IMR-90 (cell line): ENCODE results near the gene DCST2. TPM values are rescaled to one million over a fixed set of nuclear protein-coding genes. Genes with fewer than 3 reads are reported as not detected.
A peak's percentile ranks its signal among the peaks of the same experiment; 100 is the strongest.

Experiments used
- ATAC-seq: fragments of 200-7000 bp; cut with Tn5 transposase; 2 replicates; pipeline ENCODE4 v1.9.1; 2020; ENCODE audit warnings: low read depth, mild to moderate bottlenecking, moderate library complexity
- BruUV-seq: library from RNA; stranded (reverse); fragments of 400-500 nt; replicated peaks from 2 replicates; lab custom pipeline; 2021; lab: Mats Ljungman, UMichigan
- CTCF ChIA-PET: fragments of 300-600 bp; formaldehyde crosslinking; extraction: SDS; loops from one replicate; lab custom pipeline; 2021; ENCODE audit warnings: antibody characterized with exemption; lab: Yijun Ruan, JAX
- POLR2A ChIA-PET: fragments of 300-600 bp; sonication (Branson Sonifier 250); formaldehyde crosslinking; loops from one replicate; lab custom pipeline; 2022; ENCODE audit warnings: antibody characterized with exemption; ENCODE audit not compliant: unreplicated experiment; lab: Charles Lee
- DNase-seq: peaks from one replicate; pipeline ENCODE4 v3.0.0; 2013
- H2AFZ ChIP-seq: replicated peaks from 2 replicates; pipeline ENCODE3; 2013; ENCODE audit warnings: low read length, mild to moderate bottlenecking; ENCODE audit not compliant: poor library complexity
- H2AK5ac ChIP-seq: 2 replicates; pipeline ENCODE4 v1.6.1; 2013; ENCODE audit warnings: low read depth, low read length, inconsistent platforms
- H2AK9ac ChIP-seq: replicated peaks from 2 replicates; pipeline ENCODE3; 2013; ENCODE audit warnings: mild to moderate bottlenecking, low read depth, low read length, moderate library complexity; ENCODE audit not compliant: poor library complexity
- H2BK120ac ChIP-seq: 2 replicates; pipeline ENCODE4 v1.6.1; 2013; ENCODE audit warnings: low read depth, low read length, inconsistent platforms
- H2BK15ac ChIP-seq: 3 replicates; pipeline ENCODE4 v1.6.1; 2013; ENCODE audit warnings: low read depth, low read length, inconsistent platforms
- H2BK20ac ChIP-seq: 2 replicates; pipeline ENCODE4 v1.6.1; 2013; ENCODE audit warnings: low read depth, mild to moderate bottlenecking, inconsistent platforms, low read length, moderate library complexity
- H2BK5ac ChIP-seq: 2 replicates; pipeline ENCODE4 v1.6.1; 2013; ENCODE audit warnings: mild to moderate bottlenecking, low read depth, low read length, inconsistent platforms; ENCODE audit not compliant: poor library complexity, severe bottlenecking
- H3K14ac ChIP-seq: replicated peaks from 2 replicates; pipeline ENCODE4 v1.6.1; 2013; ENCODE audit warnings: low read depth, low read length, inconsistent platforms
- H3K18ac ChIP-seq: 2 replicates; pipeline ENCODE4 v1.6.1; 2013; ENCODE audit warnings: low read depth, low read length, control low read depth
- H3K23ac ChIP-seq: 2 replicates; pipeline ENCODE4 v1.6.1; 2013; ENCODE audit warnings: low read depth, low read length, inconsistent platforms
- H3K27ac ChIP-seq: 2 replicates; pipeline ENCODE4 v1.5.1; 2013; ENCODE audit warnings: mild to moderate bottlenecking, control low read depth, low read length; ENCODE audit not compliant: insufficient read depth
- H3K27me3 ChIP-seq: 2 replicates; pipeline ENCODE4 v1.6.1; 2013; ENCODE audit warnings: low read length; ENCODE audit not compliant: control insufficient read depth, insufficient read depth
- H3K36me3 ChIP-seq: 2 replicates; pipeline ENCODE4 v1.6.1; 2013; ENCODE audit warnings: low read length, mixed read lengths; ENCODE audit not compliant: control insufficient read depth, insufficient read depth
- H3K4ac ChIP-seq: 2 replicates; pipeline ENCODE4 v1.6.1; 2013; ENCODE audit warnings: low read depth, low read length, inconsistent platforms
- H3K4me1 ChIP-seq: 2 replicates; pipeline ENCODE4 v1.6.1; 2013; ENCODE audit warnings: low read length, mixed read lengths; ENCODE audit not compliant: control insufficient read depth, insufficient read depth
- H3K4me2 ChIP-seq: 2 replicates; pipeline ENCODE4 v1.6.1; 2013; ENCODE audit warnings: low read depth, mild to moderate bottlenecking, control low read depth, low read length, moderate library complexity
- H3K4me3 ChIP-seq: 2 replicates; pipeline ENCODE4 v1.5.1; 2013; ENCODE audit warnings: low read depth, mild to moderate bottlenecking, control low read depth, low read length, moderate library complexity; ENCODE audit not compliant: insufficient read depth
- H3K56ac ChIP-seq: 2 replicates; pipeline ENCODE4 v1.6.1; 2013; ENCODE audit warnings: low read length, inconsistent platforms; ENCODE audit not compliant: insufficient read depth; ENCODE audit errors: extremely low read depth
- H3K79me1 ChIP-seq, 2 experiments: 2 replicates each; pipeline ENCODE4 v1.6.1; 2013; ENCODE audit warnings: low read length in 2 of 2, inconsistent platforms in 1 of 2, low read depth in 1 of 2
- H3K9ac ChIP-seq: 2 replicates; pipeline ENCODE4 v1.6.1; 2013; ENCODE audit warnings: low read depth, low read length, control low read depth
- H3K9me1 ChIP-seq: 2 replicates; pipeline ENCODE4 v1.6.1; 2013; ENCODE audit warnings: low read length, inconsistent platforms; ENCODE audit not compliant: insufficient read depth
- H3K9me3 ChIP-seq: 2 replicates; pipeline ENCODE4 v1.6.1; 2013; ENCODE audit warnings: low read length; ENCODE audit not compliant: control insufficient read depth, insufficient read depth
- H4K20me1 ChIP-seq: 2 replicates; pipeline ENCODE4 v1.6.1; 2013; ENCODE audit warnings: low read length, inconsistent platforms; ENCODE audit not compliant: insufficient read depth
- H4K5ac ChIP-seq: 2 replicates; pipeline ENCODE4 v1.6.1; 2013; ENCODE audit warnings: mild to moderate bottlenecking, low read depth, low read length, control low read depth
- H4K8ac ChIP-seq, 2 experiments: 2 replicates each; pipeline ENCODE4 v1.6.1; 2013; ENCODE audit warnings: low read depth in 2 of 2, low read length in 2 of 2, control low read depth in 1 of 2, inconsistent platforms in 1 of 2
- H4K91ac ChIP-seq: 2 replicates; pipeline ENCODE4 v1.6.1; 2013; ENCODE audit warnings: low read depth, low read length, inconsistent platforms; ENCODE audit not compliant: insufficient read depth
- BHLHE40 ChIP-seq: fragments of 150-350 bp; IDR thresholded peaks from 2 replicates; pipeline ENCODE4 v1.6.1; 2016; ENCODE audit warnings: mild to moderate bottlenecking, low read depth, low read length
- CEBPB ChIP-seq: IDR thresholded peaks from 2 replicates; pipeline ENCODE4 v1.6.1; 2012; ENCODE audit warnings: low read depth, low read length, improper control_type of control experiment
- CHD1 ChIP-seq: IDR thresholded peaks from 2 replicates; pipeline ENCODE4 v1.6.1; 2012; ENCODE audit warnings: low read depth, low read length, improper control_type of control experiment
- ELK1 ChIP-seq: fragments of 150-350 bp; IDR thresholded peaks from 2 replicates; pipeline ENCODE4 v1.6.1; 2016; ENCODE audit warnings: low read depth, mild to moderate bottlenecking, low read length, moderate library complexity, borderline replicate concordance
- FOS ChIP-seq: fragments of 150-350 bp; IDR thresholded peaks from 2 replicates; pipeline ENCODE4 v1.6.1; 2016; ENCODE audit warnings: low read depth, low read length
- MAFK ChIP-seq: IDR thresholded peaks from 2 replicates; pipeline ENCODE4 v1.6.1; 2012; ENCODE audit warnings: low read depth, low read length, improper control_type of control experiment
- MAZ ChIP-seq: IDR thresholded peaks from 2 replicates; pipeline ENCODE4 v1.6.1; 2012; ENCODE audit warnings: low read depth, mild to moderate bottlenecking, low read length, improper control_type of control experiment, moderate library complexity, borderline replicate concordance
- MXI1 ChIP-seq: IDR thresholded peaks from 2 replicates; pipeline ENCODE4 v1.6.1; 2012; ENCODE audit warnings: low read depth, mild to moderate bottlenecking, low read length, moderate library complexity, borderline replicate concordance
- NFE2L2 ChIP-seq: fragments of 150-350 bp; IDR thresholded peaks from 2 replicates; pipeline ENCODE4 v1.6.1; 2016; ENCODE audit warnings: low read depth, mild to moderate bottlenecking, low read length
- POLR2A ChIP-seq: IDR thresholded peaks from 2 replicates; pipeline ENCODE4 v1.6.1; 2012; ENCODE audit warnings: mild to moderate bottlenecking, low read depth, low read length
- RAD21 ChIP-seq: IDR thresholded peaks from 2 replicates; pipeline ENCODE4 v1.6.1; 2012; ENCODE audit warnings: low read length, improper control_type of control experiment
- RCOR1 ChIP-seq: IDR thresholded peaks from 2 replicates; pipeline ENCODE4 v1.6.1; 2012; ENCODE audit warnings: mild to moderate bottlenecking, low read length, improper control_type of control experiment; ENCODE audit not compliant: insufficient replicate concordance
- SMC3 ChIP-seq: fragments of 150-350 bp; IDR thresholded peaks from 2 replicates; pipeline ENCODE4 v1.6.1; 2016; ENCODE audit warnings: low read depth, mild to moderate bottlenecking, antibody characterized with exemption, low read length, moderate library complexity
- WGBS, 2 experiments: methylation state at CpG; one replicate each; pipeline versions ENCODE4 v1.1.5 to v1.1.7; 2013; ENCODE audit warnings: missing lambda C conversion rate in 2 of 2; ENCODE audit not compliant: insufficient read length in 1 of 2; ENCODE audit errors: extremely low coverage in 2 of 2; 5-methylcytosine and 5-hydroxymethylcytosine counted together
- dilution Hi-C: fragments of 300-500 bp; cut with HindIII; formaldehyde crosslinking; loops from one replicate; pipeline ENCODE4 v1.14.3; 2018; ENCODE audit warnings: low sequenced_read_pairs; ENCODE audit not compliant: unreplicated experiment
- in situ Hi-C: fragments of 300-500 bp; cut with MboI; formaldehyde crosslinking; loops from 3 replicates; pipeline ENCODE4 v1.14.3; 2019; ENCODE audit warnings: low sequenced_read_pairs, inconsistent platforms, mixed read lengths
- intact Hi-C: fragments of 100-400 bp; cut with micrococcal nuclease; formaldehyde crosslinking; loops from 2 replicates; pipeline ENCODE4 v1.10.0; 2022
- polyA plus RNA-seq, 3 experiments: library from polyadenylated mRNA; depleted of rRNA; stranded (reverse); fragments of >200 nt; gene quantifications; 2 replicates each; pipeline ENCODE4 v1.2.3, GENCODE V29; 2012; ENCODE audit warnings: low replicate concordance in 1 of 3
- total RNA-seq: library from RNA; depleted of rRNA; stranded (reverse); fragments of >200 nt; gene quantifications from 2 replicates; pipeline ENCODE4 v1.2.3, GENCODE V29; 2012
- TF ChIP-seq, protein P1 (sequence below): conservative IDR thresholded peaks from 2 replicates; pipeline ENCODE4 v1.5.1; 2012; ENCODE audit warnings: mild to moderate bottlenecking, low read depth, low read length, improper control_type of control experiment
- TF ChIP-seq, protein P2 (sequence below): fragments of 150-350 bp; IDR thresholded peaks from 2 replicates; pipeline ENCODE4 v1.6.1; 2017; ENCODE audit warnings: mild to moderate bottlenecking, antibody characterized with exemption, low read length, low read depth

DCST2 gene
- total and polyA plus RNA-seq, 2 of the 4 experiments (the other 2 are of a cell fraction): 0.14 TPM; not detected in 1

GRCh38 chr1:155034318-155035208, 982 bp upstream of the DCST2 start:
- intact Hi-C loops: no loop called here
- Histone ChIP-seq H3K27ac (no peak overlapping the region), H2BK15ac (no peak overlapping the region), H3K4ac (no peak overlapping the region), H3K9me3 (no peaks in the 10 kb centered on the region), H3K9me1 (peaks cover 6% of the 10 kb centered on the region; the same call in 1 of the 2 replicates), H3K36me3 (no peaks in the 10 kb centered on the region), H3K14ac (no peak overlapping the region), H3K27me3 (peaks cover 46% of the 10 kb centered on the region), H4K5ac (no peak overlapping the region), H3K4me2 (no peak overlapping the region), H2BK5ac (no peak overlapping the region), H3K4me1 (peaks cover 1% of the 10 kb centered on the region; the same call in 1 of the 2 replicates), H3K9ac (no peak overlapping the region), H4K91ac (no peak overlapping the region), H2AK9ac (peak overlapping the region; percentile 55), H4K20me1 (no peaks in the 10 kb centered on the region; the same call in 1 of the 2 replicates), H3K4me3 (no peak overlapping the region), H2BK120ac (no peak overlapping the region), H2AK5ac (no peak overlapping the region), H2AFZ (no peak overlapping the region), H3K23ac (no peak overlapping the region), H3K79me1 (no peaks in the 10 kb centered on the region), H4K8ac (no peak overlapping the region), H2BK20ac (no peak overlapping the region), H3K18ac (no peak overlapping the region), H3K56ac (no peak overlapping the region)
- ChIA-PET POLR2A (no interaction called here), CTCF (no interaction called here)
- 50% methylated on average over 2 of the region's 20 CpGs; no CpG with 5 or more reads in 1 of the 2 experiments for WGBS, 2 experiments
- DNase-seq (no peak), ATAC-seq (no peak)
- dilution Hi-C loops: no loop called here
- in situ Hi-C loops: no loop called here
- no TSS peak for BruUV-seq
- no peak for TF ChIP-seq ELK1
- TF ChIP-seq RCOR1: no peak
- no peak for TF ChIP-seq CEBPB
- no peak for TF ChIP-seq POLR2A
- TF ChIP-seq MAZ: no peak
- TF ChIP-seq MXI1: no peak
- no peak for TF ChIP-seq BHLHE40
- TF ChIP-seq RAD21: no peak
- TF ChIP-seq CHD1: no peak
- TF ChIP-seq, protein P1, sequence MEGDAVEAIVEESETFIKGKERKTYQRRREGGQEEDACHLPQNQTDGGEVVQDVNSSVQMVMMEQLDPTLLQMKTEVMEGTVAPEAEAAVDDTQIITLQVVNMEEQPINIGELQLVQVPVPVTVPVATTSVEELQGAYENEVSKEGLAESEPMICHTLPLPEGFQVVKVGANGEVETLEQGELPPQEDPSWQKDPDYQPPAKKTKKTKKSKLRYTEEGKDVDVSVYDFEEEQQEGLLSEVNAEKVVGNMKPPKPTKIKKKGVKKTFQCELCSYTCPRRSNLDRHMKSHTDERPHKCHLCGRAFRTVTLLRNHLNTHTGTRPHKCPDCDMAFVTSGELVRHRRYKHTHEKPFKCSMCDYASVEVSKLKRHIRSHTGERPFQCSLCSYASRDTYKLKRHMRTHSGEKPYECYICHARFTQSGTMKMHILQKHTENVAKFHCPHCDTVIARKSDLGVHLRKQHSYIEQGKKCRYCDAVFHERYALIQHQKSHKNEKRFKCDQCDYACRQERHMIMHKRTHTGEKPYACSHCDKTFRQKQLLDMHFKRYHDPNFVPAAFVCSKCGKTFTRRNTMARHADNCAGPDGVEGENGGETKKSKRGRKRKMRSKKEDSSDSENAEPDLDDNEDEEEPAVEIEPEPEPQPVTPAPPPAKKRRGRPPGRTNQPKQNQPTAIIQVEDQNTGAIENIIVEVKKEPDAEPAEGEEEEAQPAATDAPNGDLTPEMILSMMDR: no peak
- no peak for TF ChIP-seq FOS
- no peak for TF ChIP-seq NFE2L2
- TF ChIP-seq, protein P2, sequence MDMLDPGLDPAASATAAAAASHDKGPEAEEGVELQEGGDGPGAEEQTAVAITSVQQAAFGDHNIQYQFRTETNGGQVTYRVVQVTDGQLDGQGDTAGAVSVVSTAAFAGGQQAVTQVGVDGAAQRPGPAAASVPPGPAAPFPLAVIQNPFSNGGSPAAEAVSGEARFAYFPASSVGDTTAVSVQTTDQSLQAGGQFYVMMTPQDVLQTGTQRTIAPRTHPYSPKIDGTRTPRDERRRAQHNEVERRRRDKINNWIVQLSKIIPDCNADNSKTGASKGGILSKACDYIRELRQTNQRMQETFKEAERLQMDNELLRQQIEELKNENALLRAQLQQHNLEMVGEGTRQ: no peak
- no peak for TF ChIP-seq SMC3
- no peak for TF ChIP-seq MAFK
